DMS153 (cell line): ENCODE results near the gene PSMA2.

ENCODE experiments used
- DNase-seq: peaks from one replicate; lab custom pipeline; 2025; lab: John Stamatoyannopoulos, UW

The PSMA2 gene

GRCh38 chr7:42931834-42932651, at the start of gene PSMA2, which contains the start of gene MRPL32:
PSMA2 (minus strand) TSS chr7:42932174; CDS start chr7:42932158, 16 bp downstream.
MRPL32 (plus strand) TSS chr7:42932376; CDS start chr7:42932387, 11 bp downstream.
- DNase-seq, result peak; percentile 98

- DNase-seq, result no peak
Measured at GRCh38 chr7:42981601-42982000, 49.6 kb upstream of the PSMA2 start.

GRCh38 chr7:42980514-42980913, 48.5 kb upstream of the PSMA2 start:
- no peak for DNase-seq

- DNase-seq, result no peak
Measured at GRCh38 chr7:42980084-42980483, 48.1 kb upstream of the PSMA2 start.

- no peak for DNase-seq
Measured at GRCh38 chr7:42978496-42978895, 46.5 kb upstream of the PSMA2 start.

- DNase-seq, result no peak
Measured at GRCh38 chr7:42976371-42976770, 44.4 kb upstream of the PSMA2 start.

- DNase-seq, result no peak
Measured at GRCh38 chr7:42972699-42973500, 40.9 kb upstream of the PSMA2 start.

- DNase-seq, result no peak
Measured at GRCh38 chr7:42967391-42967790, 35.4 kb upstream of the PSMA2 start.

- DNase-seq, result no peak
Measured at GRCh38 chr7:42964849-42965805, 33.2 kb upstream of the PSMA2 start.

GRCh38 chr7:42964293-42964692, 32.3 kb upstream of the PSMA2 start:
- no peak for DNase-seq

GRCh38 chr7:42961170-42961569, 29.2 kb upstream of the PSMA2 start:
- no peak for DNase-seq

- DNase-seq, result no peak
Measured at GRCh38 chr7:42960762-42961161, 28.8 kb upstream of the PSMA2 start.

GRCh38 chr7:42959549-42959948, 27.6 kb upstream of the PSMA2 start:
- no peak for DNase-seq

- no peak for DNase-seq
Measured at GRCh38 chr7:42956062-42956461, 24.1 kb upstream of the PSMA2 start.

GRCh38 chr7:42953994-42954393, 22.0 kb upstream of the PSMA2 start:
- no peak for DNase-seq

- no peak for DNase-seq
Measured at GRCh38 chr7:42952328-42952727, 20.4 kb upstream of the PSMA2 start.

GRCh38 chr7:42950417-42950816, 18.4 kb upstream of the PSMA2 start:
- DNase-seq, result no peak

GRCh38 chr7:42947521-42947920, 15.5 kb upstream of the PSMA2 start:
- no peak for DNase-seq

GRCh38 chr7:42946627-42946950, 14.6 kb upstream of the PSMA2 start:
- no peak for DNase-seq

- no peak for DNase-seq
Measured at GRCh38 chr7:42945821-42946626, 14.1 kb upstream of the PSMA2 start.
